Vagina (tissue), 2 donors: ENCODE results near the gene SATB1. TPM values are rescaled to one million over a fixed set of nuclear protein-coding genes. Genes with fewer than 3 reads are reported as not detected.

ENCODE experiments used
- DNase-seq, 2 donors: peaks; one replicate each; pipeline ENCODE4 v3.0.0-alpha.2; 2017; ENCODE audit errors: extremely low spot score in 2 of 2
- H3K27ac ChIP-seq: fragments of 200-600 bp; sonication (generic); one replicate; pipeline ENCODE4 v1.5.1; 2019
- H3K27me3 ChIP-seq: fragments of 200-600 bp; sonication (generic); one replicate; pipeline ENCODE4 v1.5.1; 2019
- H3K36me3 ChIP-seq, 2 donors: fragments of 200-600 bp; sonication (generic); one replicate each; pipeline ENCODE4 v1.5.1; 2017 to 2019
- H3K4me1 ChIP-seq: fragments of 200-600 bp; sonication (generic); one replicate; pipeline ENCODE4 v1.5.1; 2019
- H3K4me3 ChIP-seq, 2 donors: fragments of 200-600 bp; sonication (generic); 1 replicate in 1 of 2; 2 replicates in 1 of 2; pipeline ENCODE4 v1.5.1; 2016 to 2019
- H3K9me3 ChIP-seq: fragments of 200-600 bp; sonication (generic); one replicate; pipeline ENCODE4 v1.5.1; 2019
- POLR2A ChIP-seq, 2 donors: fragments of 450-650 bp; IDR thresholded peaks; one replicate each; pipeline ENCODE4 v1.6.1; 2017; ENCODE audit warnings: antibody characterized with exemption in 2 of 2, mild to moderate bottlenecking in 2 of 2, moderate library complexity in 2 of 2
- POLR2AphosphoS5 ChIP-seq, 2 donors: sonication (generic); formaldehyde crosslinking; IDR thresholded peaks; one replicate each; pipeline ENCODE4 v1.9.0; 2017; ENCODE audit warnings: antibody characterized with exemption in 2 of 2, mild to moderate bottlenecking in 2 of 2, low read depth in 1 of 2; ENCODE audit not compliant: insufficient read depth in 1 of 2
- intact Hi-C: fragments of 100-400 bp; cut with DNase I; formaldehyde crosslinking; loops from one replicate; pipeline ENCODE4 v1.15.1; 2023
- total RNA-seq: library from RNA; depleted of rRNA; stranded (reverse); fragments of >200 nt; gene quantifications from one replicate; pipeline ENCODE4 v1.2.3, GENCODE V29; 2016
- TF ChIP-seq, protein P1 (sequence below), 3 experiments: fragments of 450-650 bp in 2 of 3; fragments of 200-600 bp in 1 of 3; sonication (generic) in 1 of 3; IDR thresholded peaks; one replicate each; pipeline ENCODE4 v1.5.1; 2017 to 2019; ENCODE audit warnings: antibody characterized with exemption in 3 of 3, mild to moderate bottlenecking in 2 of 3, moderate library complexity in 2 of 3

SATB1 gene
- total RNA-seq, 1 donor from 2014 or later: 51.3 TPM

DNA sequence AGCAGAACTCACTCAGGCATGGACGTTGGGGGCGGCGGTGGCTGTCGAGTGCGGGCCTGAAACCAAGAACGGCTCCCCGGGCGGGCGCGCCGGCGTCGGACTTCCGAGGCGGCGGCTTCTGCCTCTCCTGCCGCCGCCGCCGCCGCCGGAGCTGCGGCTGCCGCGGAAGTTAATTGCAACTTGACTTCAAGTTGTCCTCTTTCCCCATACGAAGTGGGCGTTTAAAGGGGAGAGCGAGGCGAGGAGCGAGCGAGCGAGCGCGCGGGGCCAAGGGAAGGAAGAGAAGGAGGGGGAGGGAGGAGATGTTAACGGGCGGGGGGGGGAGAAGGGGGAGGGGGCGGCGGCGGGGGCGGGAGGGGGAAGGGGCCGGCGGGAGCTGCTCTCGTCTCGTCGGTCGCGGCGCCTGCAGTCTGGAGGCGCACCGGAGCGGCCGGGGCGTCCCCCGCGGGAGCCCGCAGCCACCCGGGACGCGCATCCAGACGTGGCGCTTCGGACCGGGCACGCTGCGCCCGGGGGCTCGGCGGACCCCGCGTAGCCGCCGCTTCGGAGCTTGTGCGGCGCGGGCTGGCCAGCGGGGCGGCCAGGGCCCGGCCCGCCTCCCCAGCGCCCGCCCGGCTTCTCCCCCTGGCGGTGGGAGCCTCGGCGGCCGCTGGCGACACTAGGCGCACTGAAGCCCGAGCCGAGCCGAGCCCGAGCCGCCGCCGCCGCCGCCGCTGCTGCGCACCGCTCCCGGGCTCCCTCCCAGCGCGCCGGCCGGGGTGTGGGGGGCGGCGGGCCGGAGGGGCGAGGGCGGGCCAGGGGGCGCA is 19.7 kb upstream of the SATB1 start:
- H3K27ac ChIP-seq: peak overlapping the region; percentile 54
- no peaks in the 10 kb centered on the region for H3K9me3 ChIP-seq
- TF ChIP-seq POLR2AphosphoS5 (IDR thresholded peaks at IDR 0.05; ENCODE audit: insufficient read depth in 1 of 2, low read depth in 1 of 2): no peak
- TF ChIP-seq POLR2A (IDR thresholded peaks at IDR 0.05): no peak
- TF ChIP-seq, protein P1, sequence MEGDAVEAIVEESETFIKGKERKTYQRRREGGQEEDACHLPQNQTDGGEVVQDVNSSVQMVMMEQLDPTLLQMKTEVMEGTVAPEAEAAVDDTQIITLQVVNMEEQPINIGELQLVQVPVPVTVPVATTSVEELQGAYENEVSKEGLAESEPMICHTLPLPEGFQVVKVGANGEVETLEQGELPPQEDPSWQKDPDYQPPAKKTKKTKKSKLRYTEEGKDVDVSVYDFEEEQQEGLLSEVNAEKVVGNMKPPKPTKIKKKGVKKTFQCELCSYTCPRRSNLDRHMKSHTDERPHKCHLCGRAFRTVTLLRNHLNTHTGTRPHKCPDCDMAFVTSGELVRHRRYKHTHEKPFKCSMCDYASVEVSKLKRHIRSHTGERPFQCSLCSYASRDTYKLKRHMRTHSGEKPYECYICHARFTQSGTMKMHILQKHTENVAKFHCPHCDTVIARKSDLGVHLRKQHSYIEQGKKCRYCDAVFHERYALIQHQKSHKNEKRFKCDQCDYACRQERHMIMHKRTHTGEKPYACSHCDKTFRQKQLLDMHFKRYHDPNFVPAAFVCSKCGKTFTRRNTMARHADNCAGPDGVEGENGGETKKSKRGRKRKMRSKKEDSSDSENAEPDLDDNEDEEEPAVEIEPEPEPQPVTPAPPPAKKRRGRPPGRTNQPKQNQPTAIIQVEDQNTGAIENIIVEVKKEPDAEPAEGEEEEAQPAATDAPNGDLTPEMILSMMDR (IDR thresholded peaks at IDR 0.05): no peak
- no peaks in the 10 kb centered on the region for H3K27me3 ChIP-seq
- intact Hi-C loops: no loop called here
- no peaks in the 10 kb centered on the region for H3K36me3 ChIP-seq
- peak overlapping the region; percentile 58 to 71 for H3K4me3 ChIP-seq
- DNase-seq: no peak
- H3K4me1 ChIP-seq: peaks cover 26% of the 10 kb centered on the region

GRCh38 chr3:18443665-18444594 is 18.8 kb upstream of the SATB1 start:
- Histone ChIP-seq H3K36me3 (no peaks in the 10 kb centered on the region), H3K4me3 (peak overlapping the region; percentile 58 to 71), H3K9me3 (no peaks in the 10 kb centered on the region), H3K4me1 (peaks cover 26% of the 10 kb centered on the region), H3K27ac (peak overlapping the region; percentile 54), H3K27me3 (no peaks in the 10 kb centered on the region)
- TF ChIP-seq POLR2AphosphoS5 (IDR thresholded peaks at IDR 0.05; ENCODE audit: insufficient read depth in 1 of 2, low read depth in 1 of 2) (no peak), POLR2A (IDR thresholded peaks at IDR 0.05) (no peak)
- TF ChIP-seq, protein P1 (IDR thresholded peaks at IDR 0.05): no peak
- intact Hi-C loops: no loop called here
- no peak for DNase-seq

GRCh38 chr3:18442756-18443664 is 17.9 kb upstream of the SATB1 start:
- Histone ChIP-seq H3K27me3 (no peaks in the 10 kb centered on the region), H3K4me3 (peak overlapping the region; percentile 58 to 71), H3K4me1 (peaks cover 26% of the 10 kb centered on the region), H3K9me3 (no peaks in the 10 kb centered on the region), H3K27ac (no peak overlapping the region), H3K36me3 (no peaks in the 10 kb centered on the region)
- intact Hi-C loops: no loop called here
- TF ChIP-seq POLR2A (IDR thresholded peaks at IDR 0.05): no peak
- TF ChIP-seq, protein P1 (IDR thresholded peaks at IDR 0.05): no peak
- TF ChIP-seq POLR2AphosphoS5 (IDR thresholded peaks at IDR 0.05; ENCODE audit: insufficient read depth in 1 of 2, low read depth in 1 of 2): no peak
- DNase-seq: no peak

DNA sequence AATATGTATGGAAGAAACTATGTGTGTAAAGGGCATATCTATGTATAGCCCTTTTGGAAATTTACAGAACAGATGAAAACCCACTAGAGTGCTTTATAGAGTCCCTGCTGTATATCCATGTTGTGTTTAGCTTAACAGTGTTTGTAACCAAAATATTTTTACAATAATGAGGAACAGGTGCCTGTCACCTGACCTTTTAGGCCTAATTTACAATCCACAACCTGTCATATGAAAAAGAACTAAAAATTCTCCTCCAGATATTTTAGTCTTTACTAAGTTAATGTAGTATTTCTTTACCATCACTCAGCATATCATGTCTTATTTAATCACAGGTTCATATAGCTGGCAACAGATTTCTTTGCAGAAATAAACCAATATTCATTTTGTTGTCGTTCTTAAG is 16.4 kb upstream of the SATB1 start:
- Histone ChIP-seq H3K4me3 (no peak overlapping the region), H3K27me3 (no peaks in the 10 kb centered on the region), H3K9me3 (no peaks in the 10 kb centered on the region), H3K4me1 (peaks cover 26% of the 10 kb centered on the region), H3K36me3 (no peaks in the 10 kb centered on the region), H3K27ac (no peak overlapping the region)
- DNase-seq: no peak
- TF ChIP-seq, protein P1 (IDR thresholded peaks at IDR 0.05): no peak
- no peak for TF ChIP-seq POLR2AphosphoS5 (IDR thresholded peaks at IDR 0.05; ENCODE audit: insufficient read depth in 1 of 2, low read depth in 1 of 2)
- TF ChIP-seq POLR2A (IDR thresholded peaks at IDR 0.05): no peak
- intact Hi-C loops: no loop called here
